MM.1S (cell line): ENCODE results near the gene TSPYL4.

Experiments used
- CTCF ChIP-seq: fragments of 300-600 bp; sonication (generic); IDR thresholded peaks from 2 replicates; pipeline ENCODE4 v1.5.1; 2016; ENCODE audit warnings: antibody characterized with exemption, low read length, mixed read lengths
- EZH2 ChIP-seq: fragments of 300-600 bp; sonication (generic); optimal IDR thresholded peaks from 2 replicates; pipeline ENCODE3; 2017; ENCODE audit warnings: low read depth, mild to moderate bottlenecking, antibody characterized with exemption, low read length, mixed read lengths

GRCh38 chr6:116229287-116229913, 24.5 kb downstream of the TSPYL4 start:
- TF ChIP-seq CTCF (no peak), EZH2 (no peak)
